GM18498 (cell line): Measurements from ENCODE around the gene PTER.

ENCODE experiments used
- ATAC-seq: cut with Tn5 transposase; IDR thresholded peaks from one replicate; pipeline ENCODE4 v1.9.1; 2021; ENCODE audit warnings: mild to moderate bottlenecking, moderate library complexity; ENCODE audit not compliant: unreplicated experiment

The PTER gene

GRCh38 chr10:16436758-16437539, at the start of gene PTER:
PTER (plus strand) TSS chr10:16437010; CDS start chr10:16484385, 47,375 bp downstream.
- peak; percentile 99 for ATAC-seq

- no peak for ATAC-seq
Observed at GRCh38 chr10:16392531-16393069, 44.2 kb upstream of the PTER start.

GRCh38 chr10:16393271-16393858, 43.4 kb upstream of the PTER start:
- no peak for ATAC-seq

- no peak for ATAC-seq
Observed at GRCh38 chr10:16401416-16401815, 35.4 kb upstream of the PTER start.

- no peak for ATAC-seq
Observed at GRCh38 chr10:16408379-16408778, 28.4 kb upstream of the PTER start.

GRCh38 chr10:16417341-16417740, 19.5 kb upstream of the PTER start:
- no peak for ATAC-seq

GRCh38 chr10:16423599-16423998, 13.2 kb upstream of the PTER start:
- no peak for ATAC-seq

- no peak for ATAC-seq
Observed at GRCh38 chr10:16425449-16425848, 11.4 kb upstream of the PTER start.

- no peak for ATAC-seq
Observed at GRCh38 chr10:16429539-16429938, 7.3 kb upstream of the PTER start.

GRCh38 chr10:16436367-16436757, 448 bp upstream of the PTER start:
- peak; percentile 8 for ATAC-seq

- ATAC-seq = no peak
Observed at GRCh38 chr10:16437540-16437894, 707 bp downstream of the PTER start.

- no peak for ATAC-seq
Observed at GRCh38 chr10:16439295-16439694, 2.5 kb downstream of the PTER start.

GRCh38 chr10:16440396-16441133, 3.8 kb downstream of the PTER start:
- ATAC-seq = no peak

- no peak for ATAC-seq
Observed at GRCh38 chr10:16441173-16441840, 4.5 kb downstream of the PTER start.

- no peak for ATAC-seq
Observed at GRCh38 chr10:16442914-16443313, 6.1 kb downstream of the PTER start.

GRCh38 chr10:16445770-16446469, 9.1 kb downstream of the PTER start:
- no peak for ATAC-seq

- ATAC-seq = no peak
Observed at GRCh38 chr10:16449454-16449853, 12.6 kb downstream of the PTER start.

- ATAC-seq = peak; percentile 78
Observed at GRCh38 chr10:16458166-16458955, 21.6 kb downstream of the PTER start.

GRCh38 chr10:16459423-16459939, 22.7 kb downstream of the PTER start:
- no peak for ATAC-seq

- ATAC-seq = no peak
Observed at GRCh38 chr10:16466001-16466400, 29.2 kb downstream of the PTER start.
